ENCODE results near the gene ARHGAP25. TPM values are rescaled to one million over a fixed set of nuclear protein-coding genes. Genes with fewer than 3 reads are reported as not detected.

Gene ARHGAP25
- total and polyA plus RNA-seq, 2 experiments from 2014 or later, result 1.9 to 2.0 TPM

DNA sequence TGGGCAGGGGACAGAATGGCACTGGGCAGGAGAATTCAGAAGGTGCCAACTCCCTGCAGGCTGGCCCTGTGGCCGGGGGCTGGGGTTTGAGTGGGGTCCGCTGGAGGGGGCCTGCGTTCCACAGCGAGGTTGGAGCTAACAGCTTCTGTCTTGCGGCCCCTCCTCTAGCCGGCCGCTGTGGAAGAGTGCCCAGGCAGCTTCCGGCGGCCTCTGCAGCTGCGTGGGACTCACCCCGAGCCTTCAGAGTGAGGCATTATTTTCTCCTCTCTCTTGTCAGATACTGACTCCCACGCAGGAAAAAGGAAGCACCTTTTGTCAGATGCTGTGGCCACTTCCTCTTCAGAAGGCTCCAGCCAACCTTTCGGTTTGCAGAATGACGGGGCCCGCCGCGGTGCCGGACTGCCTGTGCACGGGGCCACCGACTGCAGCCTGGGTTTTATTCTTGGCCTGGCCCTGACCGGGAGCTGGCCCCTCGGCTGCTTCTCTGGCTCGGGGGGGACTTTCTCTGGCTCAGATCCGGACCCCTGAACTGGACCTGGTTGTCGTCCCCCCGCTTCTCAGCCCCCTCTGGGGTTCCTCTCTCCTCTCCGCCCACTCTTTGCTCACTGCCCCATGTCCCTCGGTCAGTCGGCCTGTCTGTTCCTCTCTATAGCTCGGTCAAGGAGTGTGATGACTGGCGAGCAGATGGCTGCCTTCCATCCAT lies 40.1 kb downstream of the ARHGAP25 start (continued):
- TF ChIP-seq, protein P1, sequence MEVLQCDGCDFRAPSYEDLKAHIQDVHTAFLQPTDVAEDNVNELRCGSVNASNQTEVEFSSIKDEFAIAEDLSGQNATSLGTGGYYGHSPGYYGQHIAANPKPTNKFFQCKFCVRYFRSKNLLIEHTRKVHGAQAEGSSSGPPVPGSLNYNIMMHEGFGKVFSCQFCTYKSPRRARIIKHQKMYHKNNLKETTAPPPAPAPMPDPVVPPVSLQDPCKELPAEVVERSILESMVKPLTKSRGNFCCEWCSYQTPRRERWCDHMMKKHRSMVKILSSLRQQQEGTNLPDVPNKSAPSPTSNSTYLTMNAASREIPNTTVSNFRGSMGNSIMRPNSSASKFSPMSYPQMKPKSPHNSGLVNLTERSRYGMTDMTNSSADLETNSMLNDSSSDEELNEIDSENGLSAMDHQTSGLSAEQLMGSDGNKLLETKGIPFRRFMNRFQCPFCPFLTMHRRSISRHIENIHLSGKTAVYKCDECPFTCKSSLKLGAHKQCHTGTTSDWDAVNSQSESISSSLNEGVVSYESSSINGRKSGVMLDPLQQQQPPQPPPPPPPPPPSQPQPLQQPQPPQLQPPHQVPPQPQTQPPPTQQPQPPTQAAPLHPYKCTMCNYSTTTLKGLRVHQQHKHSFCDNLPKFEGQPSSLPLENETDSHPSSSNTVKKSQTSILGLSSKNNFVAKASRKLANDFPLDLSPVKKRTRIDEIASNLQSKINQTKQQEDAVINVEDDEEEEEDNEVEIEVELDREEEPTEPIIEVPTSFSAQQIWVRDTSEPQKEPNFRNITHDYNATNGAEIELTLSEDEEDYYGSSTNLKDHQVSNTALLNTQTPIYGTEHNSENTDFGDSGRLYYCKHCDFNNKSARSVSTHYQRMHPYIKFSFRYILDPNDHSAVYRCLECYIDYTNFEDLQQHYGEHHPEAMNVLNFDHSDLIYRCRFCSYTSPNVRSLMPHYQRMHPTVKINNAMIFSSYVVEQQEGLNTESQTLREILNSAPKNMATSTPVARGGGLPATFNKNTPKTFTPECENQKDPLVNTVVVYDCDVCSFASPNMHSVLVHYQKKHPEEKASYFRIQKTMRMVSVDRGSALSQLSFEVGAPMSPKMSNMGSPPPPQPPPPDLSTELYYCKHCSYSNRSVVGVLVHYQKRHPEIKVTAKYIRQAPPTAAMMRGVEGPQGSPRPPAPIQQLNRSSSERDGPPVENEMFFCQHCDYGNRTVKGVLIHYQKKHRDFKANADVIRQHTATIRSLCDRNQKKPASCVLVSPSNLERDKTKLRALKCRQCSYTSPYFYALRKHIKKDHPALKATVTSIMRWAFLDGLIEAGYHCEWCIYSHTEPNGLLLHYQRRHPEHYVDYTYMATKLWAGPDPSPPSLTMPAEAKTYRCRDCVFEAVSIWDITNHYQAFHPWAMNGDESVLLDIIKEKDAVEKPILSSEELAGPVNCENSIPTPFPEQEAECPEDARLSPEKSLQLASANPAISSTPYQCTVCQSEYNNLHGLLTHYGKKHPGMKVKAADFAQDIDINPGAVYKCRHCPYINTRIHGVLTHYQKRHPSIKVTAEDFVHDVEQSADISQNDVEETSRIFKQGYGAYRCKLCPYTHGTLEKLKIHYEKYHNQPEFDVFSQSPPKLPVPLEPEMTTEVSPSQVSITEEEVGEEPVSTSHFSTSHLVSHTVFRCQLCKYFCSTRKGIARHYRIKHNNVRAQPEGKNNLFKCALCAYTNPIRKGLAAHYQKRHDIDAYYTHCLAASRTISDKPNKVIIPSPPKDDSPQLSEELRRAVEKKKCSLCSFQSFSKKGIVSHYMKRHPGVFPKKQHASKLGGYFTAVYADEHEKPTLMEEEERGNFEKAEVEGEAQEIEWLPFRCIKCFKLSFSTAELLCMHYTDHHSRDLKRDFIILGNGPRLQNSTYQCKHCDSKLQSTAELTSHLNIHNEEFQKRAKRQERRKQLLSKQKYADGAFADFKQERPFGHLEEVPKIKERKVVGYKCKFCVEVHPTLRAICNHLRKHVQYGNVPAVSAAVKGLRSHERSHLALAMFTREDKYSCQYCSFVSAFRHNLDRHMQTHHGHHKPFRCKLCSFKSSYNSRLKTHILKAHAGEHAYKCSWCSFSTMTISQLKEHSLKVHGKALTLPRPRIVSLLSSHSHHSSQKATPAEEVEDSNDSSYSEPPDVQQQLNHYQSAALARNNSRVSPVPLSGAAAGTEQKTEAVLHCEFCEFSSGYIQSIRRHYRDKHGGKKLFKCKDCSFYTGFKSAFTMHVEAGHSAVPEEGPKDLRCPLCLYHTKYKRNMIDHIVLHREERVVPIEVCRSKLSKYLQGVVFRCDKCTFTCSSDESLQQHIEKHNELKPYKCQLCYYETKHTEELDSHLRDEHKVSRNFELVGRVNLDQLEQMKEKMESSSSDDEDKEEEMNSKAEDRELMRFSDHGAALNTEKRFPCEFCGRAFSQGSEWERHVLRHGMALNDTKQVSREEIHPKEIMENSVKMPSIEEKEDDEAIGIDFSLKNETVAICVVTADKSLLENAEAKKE (CRISPR knock-in tag; IDR thresholded peaks at IDR 0.05), result no peak
- TF ChIP-seq ZNF114 (CRISPR knock-in tag; IDR thresholded peaks at IDR 0.05) (no peak), NANOG (IDR thresholded peaks at IDR 0.05; ENCODE audit: borderline replicate concordance) (no peak), EZH2 (IDR thresholded peaks at IDR 0.05; ENCODE audit: low read depth, unreplicated experiment) (no peak), EZH2phosphoT487 (IDR thresholded peaks at IDR 0.05; ENCODE audit: unreplicated experiment) (no peak), POLR2AphosphoS5 (IDR thresholded peaks at IDR 0.05; ENCODE audit: low read depth) (no peak), JUNB (IDR thresholded peaks at IDR 0.05; ENCODE audit: unreplicated experiment) (no peak), ZNF331 (CRISPR knock-in tag; IDR thresholded peaks at IDR 0.05; ENCODE audit: low read depth) (no peak), STAT1 (IDR thresholded peaks at IDR 0.05; ENCODE audit: unreplicated experiment) (no peak), CREB1 (CRISPR knock-in tag; IDR thresholded peaks at IDR 0.05; ENCODE audit: low read depth) (no peak)
- TF ChIP-seq, protein P2, sequence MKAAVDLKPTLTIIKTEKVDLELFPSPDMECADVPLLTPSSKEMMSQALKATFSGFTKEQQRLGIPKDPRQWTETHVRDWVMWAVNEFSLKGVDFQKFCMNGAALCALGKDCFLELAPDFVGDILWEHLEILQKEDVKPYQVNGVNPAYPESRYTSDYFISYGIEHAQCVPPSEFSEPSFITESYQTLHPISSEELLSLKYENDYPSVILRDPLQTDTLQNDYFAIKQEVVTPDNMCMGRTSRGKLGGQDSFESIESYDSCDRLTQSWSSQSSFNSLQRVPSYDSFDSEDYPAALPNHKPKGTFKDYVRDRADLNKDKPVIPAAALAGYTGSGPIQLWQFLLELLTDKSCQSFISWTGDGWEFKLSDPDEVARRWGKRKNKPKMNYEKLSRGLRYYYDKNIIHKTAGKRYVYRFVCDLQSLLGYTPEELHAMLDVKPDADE (IDR thresholded peaks at IDR 0.05), result no peak
